HFF-Myc (cell line): ENCODE measurements around the gene MRPL46.

Source experiments
- DNase-seq: peaks from one replicate; pipeline ENCODE4 v3.0.0-alpha.2; 2011; ENCODE audit warnings: low read depth; ENCODE audit errors: extremely low read depth
- H3K4me3 ChIP-seq: replicated peaks from 2 replicates; pipeline ENCODE4 v1.5.1; 2011; ENCODE audit warnings: low read depth, mild to moderate bottlenecking, control low read depth, low read length
- CTCF ChIP-seq: IDR thresholded peaks from 2 replicates; pipeline ENCODE4 v1.5.1; 2012; ENCODE audit warnings: mild to moderate bottlenecking, low read depth, low read length, control low read depth; ENCODE audit errors: missing control alignments

MRPL46 gene

DNA sequence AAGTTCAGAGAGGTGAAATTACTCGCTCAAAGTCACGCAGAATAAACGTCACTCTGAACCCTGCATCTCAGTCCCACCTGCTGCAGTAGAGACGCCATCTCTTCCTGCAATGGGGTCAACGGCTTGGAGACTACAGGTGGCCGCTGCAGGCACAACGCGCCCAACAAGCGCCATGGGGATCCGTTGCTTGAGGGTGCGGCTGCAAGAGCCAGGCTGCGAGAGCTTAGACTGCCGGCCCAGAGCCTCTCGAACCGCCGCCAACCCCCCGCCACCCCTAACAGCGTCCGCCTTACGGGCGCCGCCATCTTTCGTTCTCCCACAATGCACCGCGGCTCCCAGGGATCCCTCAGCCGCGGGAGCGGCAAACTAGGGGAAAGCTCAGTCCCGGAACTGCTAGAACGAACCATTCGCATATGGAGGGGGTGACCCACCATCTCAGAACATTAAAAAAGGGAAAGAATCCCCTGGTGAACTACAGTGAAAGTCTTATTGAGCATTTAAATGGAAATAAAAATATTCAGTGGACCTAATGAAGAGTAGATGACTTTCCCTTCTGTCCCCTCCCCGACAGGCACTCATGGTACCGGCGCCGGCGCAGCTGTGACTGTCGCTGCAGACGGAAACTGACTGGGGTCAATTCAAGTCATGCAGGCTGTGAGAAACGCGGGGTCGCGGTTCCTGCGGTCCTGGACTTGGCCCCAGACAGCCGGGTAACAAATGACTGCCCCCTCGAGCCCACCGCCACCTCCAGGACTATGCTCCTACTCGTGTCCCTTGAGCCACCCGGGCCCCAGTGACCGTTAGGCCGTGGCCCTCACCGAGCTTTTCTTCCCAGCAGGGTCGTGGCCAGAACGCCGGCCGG, at the start of gene MRPL46, which contains the start of gene MRPS11:
MRPL46 (minus strand) TSS at position 316 of the 862 bp plus-strand sequence; CDS start at position 305, 11 bp downstream.
MRPS11 (plus strand) TSS at position 636 of the 862 bp plus-strand sequence; CDS start at position 646, 10 bp downstream.
- TF ChIP-seq CTCF: no peak
- H3K4me3 ChIP-seq: peak within 1 kb of the TSS; percentile 72
- peak; percentile 65 for DNase-seq

DNA sequence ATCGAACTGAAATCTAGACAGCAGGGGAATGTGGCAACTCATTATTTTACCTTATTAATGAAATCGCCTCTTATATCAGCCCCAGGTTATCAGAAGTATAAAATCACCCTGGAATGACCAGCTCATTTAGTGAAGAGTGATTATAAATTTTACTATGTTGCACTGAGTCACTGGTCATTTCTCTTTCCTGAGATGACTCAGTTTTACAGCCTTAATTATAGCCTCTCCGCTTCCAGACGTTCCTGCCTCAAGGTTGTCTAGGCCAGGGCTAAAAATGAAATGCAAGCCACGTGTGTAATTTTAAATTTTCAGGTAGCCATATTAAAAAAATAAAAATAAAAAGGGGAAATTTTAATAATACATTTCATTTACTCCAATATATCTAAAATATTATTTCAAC, 46.0 kb upstream of the MRPL46 start:
- no peak overlapping the region for H3K4me3 ChIP-seq
- DNase-seq: no peak
- TF ChIP-seq CTCF: no peak

GRCh38 chr15:88512601-88513000, 45.4 kb upstream of the MRPL46 start:
- DNase-seq: no peak
- H3K4me3 ChIP-seq: no peak overlapping the region
- no peak for TF ChIP-seq CTCF

- no peak overlapping the region for H3K4me3 ChIP-seq
- no peak for TF ChIP-seq CTCF
- DNase-seq: no peak
These were observed 44.9 kb upstream of the MRPL46 start for GRCh38 chr15:88512078-88512477.

DNA sequence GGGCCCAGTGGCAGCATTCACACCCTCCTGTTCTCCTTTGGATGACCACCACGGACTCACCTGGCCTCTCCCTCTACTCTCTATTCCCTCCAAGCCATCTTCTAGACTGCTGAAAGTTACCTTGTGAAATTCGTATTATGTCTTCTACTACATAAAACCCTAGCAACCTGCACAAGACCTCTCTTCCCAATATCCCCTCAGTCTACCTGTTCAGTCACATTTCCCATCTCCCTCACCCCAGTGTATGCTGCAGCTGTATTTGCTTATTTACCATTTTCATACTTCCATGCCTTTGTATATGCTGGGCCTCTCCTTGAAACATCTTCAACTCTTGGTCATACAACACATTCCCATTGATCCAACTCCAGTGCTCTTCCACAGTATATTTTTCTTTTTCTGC, 44.0 kb upstream of the MRPL46 start:
- no peak for TF ChIP-seq CTCF

DNA sequence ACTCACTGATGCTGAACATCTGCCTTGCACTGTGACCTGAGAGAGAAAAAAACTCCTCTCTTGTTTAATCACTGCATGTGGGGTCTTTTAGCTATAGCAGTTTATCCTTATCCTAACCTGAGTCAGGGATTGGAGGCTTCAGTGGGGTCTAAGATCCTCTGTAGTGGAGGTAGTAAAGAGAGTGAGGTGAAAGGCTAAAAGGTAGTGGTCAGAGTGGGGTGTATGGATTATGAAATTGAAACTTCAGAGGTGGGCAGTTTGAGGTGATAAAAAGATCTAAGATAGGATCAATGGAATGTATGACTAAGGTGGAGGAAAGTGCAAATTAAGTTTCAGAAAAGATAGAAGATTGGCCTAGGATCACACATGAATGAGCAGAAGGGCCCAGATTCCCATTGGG, 42.8 kb upstream of the MRPL46 start:
- DNase-seq: no peak
- H3K4me3 ChIP-seq: no peak overlapping the region
- no peak for TF ChIP-seq CTCF

More for the DNA sequence above, 44.0 kb upstream of the MRPL46 start:
- no peak overlapping the region for H3K4me3 ChIP-seq
- no peak for DNase-seq
